Mesothelial cell of epicardium (in vitro differentiated cells): Measurements from ENCODE around the gene EXOSC7. TPM values are rescaled to one million over a fixed set of nuclear protein-coding genes. Genes with fewer than 3 reads are reported as not detected.

Experiments used
- DNase-seq, 2 experiments: peaks; one replicate each; pipeline ENCODE4 v3.0.0; 2021; ENCODE audit warnings: low spot score in 2 of 2; ENCODE audit not compliant: unreplicated experiment in 2 of 2
- H3K27ac Mint-ChIP-seq: 2 replicates; pipeline ENCODE4 v1.8.0; 2021; ENCODE audit warnings: mixed read lengths
- H3K27me3 Mint-ChIP-seq: 2 replicates; pipeline ENCODE4 v1.8.0; 2021; ENCODE audit warnings: low read depth, mixed read lengths
- H3K36me3 Mint-ChIP-seq: 2 replicates; pipeline ENCODE4 v1.8.0; 2021; ENCODE audit warnings: mixed read lengths
- H3K4me1 Mint-ChIP-seq: 2 replicates; pipeline ENCODE4 v1.8.0; 2021; ENCODE audit warnings: mixed read lengths
- H3K4me3 Mint-ChIP-seq: 2 replicates; pipeline ENCODE4 v1.8.0; 2021; ENCODE audit warnings: mild to moderate bottlenecking, moderate library complexity, mixed read lengths
- H3K9me3 Mint-ChIP-seq: 2 replicates; pipeline ENCODE4 v1.8.0; 2021; ENCODE audit warnings: mixed read lengths
- total RNA-seq: library from RNA; stranded (reverse); gene quantifications from 3 replicates; pipeline ENCODE4 v1.2.1, GENCODE V29; 2021
- TF ChIP-seq, protein P1 (sequence below): fragments of 200-600 bp; sonication (generic); IDR thresholded peaks from one replicate; pipeline ENCODE4 v1.5.0; 2021; ENCODE audit warnings: antibody characterized with exemption; ENCODE audit not compliant: unreplicated experiment

Gene EXOSC7
- total RNA-seq, 1 donor from 2014 or later, result 53.6 TPM

DNA sequence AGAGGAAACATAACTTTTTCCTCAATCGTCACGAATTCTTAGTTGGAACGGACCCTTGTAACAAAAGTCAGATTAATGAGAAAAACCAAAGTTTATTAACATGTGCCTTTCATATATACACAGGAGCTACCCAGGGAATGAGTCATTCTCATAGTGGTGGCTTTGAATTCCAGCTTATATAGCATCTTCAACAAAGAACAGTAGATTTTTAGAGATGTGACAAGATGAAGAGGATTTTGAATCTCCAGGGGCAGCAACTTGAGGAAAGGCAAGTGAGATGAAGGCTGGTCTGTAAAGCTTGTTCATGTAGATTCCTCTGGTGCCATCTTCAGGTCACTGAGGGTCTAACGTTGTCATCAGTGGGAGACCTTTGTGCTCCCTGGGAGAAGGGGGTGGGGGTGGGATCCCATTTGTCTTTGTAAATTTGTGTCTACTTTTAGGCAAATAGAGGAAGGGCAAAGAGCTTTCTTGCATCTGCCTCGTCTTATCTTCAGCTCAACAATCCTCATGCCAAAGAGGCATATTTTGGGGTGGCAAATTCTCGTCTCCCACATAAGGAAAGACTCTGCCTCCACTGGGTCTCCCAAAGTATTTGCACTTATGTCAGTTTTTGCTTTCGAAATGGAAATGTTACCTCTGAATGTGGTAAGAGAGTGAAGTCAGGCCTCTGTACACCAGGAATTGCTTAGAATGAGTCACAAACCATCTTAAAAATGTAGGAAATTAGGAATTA is 79.5 kb downstream of the EXOSC7 start:
- H3K4me1 Mint-ChIP-seq, result peaks cover 38% of the 10 kb centered on the region
- TF ChIP-seq, protein P1, sequence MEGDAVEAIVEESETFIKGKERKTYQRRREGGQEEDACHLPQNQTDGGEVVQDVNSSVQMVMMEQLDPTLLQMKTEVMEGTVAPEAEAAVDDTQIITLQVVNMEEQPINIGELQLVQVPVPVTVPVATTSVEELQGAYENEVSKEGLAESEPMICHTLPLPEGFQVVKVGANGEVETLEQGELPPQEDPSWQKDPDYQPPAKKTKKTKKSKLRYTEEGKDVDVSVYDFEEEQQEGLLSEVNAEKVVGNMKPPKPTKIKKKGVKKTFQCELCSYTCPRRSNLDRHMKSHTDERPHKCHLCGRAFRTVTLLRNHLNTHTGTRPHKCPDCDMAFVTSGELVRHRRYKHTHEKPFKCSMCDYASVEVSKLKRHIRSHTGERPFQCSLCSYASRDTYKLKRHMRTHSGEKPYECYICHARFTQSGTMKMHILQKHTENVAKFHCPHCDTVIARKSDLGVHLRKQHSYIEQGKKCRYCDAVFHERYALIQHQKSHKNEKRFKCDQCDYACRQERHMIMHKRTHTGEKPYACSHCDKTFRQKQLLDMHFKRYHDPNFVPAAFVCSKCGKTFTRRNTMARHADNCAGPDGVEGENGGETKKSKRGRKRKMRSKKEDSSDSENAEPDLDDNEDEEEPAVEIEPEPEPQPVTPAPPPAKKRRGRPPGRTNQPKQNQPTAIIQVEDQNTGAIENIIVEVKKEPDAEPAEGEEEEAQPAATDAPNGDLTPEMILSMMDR, result no peak
- H3K4me3 Mint-ChIP-seq, result no peak overlapping the region
- no peaks in the 10 kb centered on the region for H3K36me3 Mint-ChIP-seq
- H3K27ac Mint-ChIP-seq, result no peak overlapping the region
- H3K9me3 Mint-ChIP-seq, result no peaks in the 10 kb centered on the region
- H3K27me3 Mint-ChIP-seq, result peaks cover 2% of the 10 kb centered on the region
- DNase-seq, result no peak

DNA sequence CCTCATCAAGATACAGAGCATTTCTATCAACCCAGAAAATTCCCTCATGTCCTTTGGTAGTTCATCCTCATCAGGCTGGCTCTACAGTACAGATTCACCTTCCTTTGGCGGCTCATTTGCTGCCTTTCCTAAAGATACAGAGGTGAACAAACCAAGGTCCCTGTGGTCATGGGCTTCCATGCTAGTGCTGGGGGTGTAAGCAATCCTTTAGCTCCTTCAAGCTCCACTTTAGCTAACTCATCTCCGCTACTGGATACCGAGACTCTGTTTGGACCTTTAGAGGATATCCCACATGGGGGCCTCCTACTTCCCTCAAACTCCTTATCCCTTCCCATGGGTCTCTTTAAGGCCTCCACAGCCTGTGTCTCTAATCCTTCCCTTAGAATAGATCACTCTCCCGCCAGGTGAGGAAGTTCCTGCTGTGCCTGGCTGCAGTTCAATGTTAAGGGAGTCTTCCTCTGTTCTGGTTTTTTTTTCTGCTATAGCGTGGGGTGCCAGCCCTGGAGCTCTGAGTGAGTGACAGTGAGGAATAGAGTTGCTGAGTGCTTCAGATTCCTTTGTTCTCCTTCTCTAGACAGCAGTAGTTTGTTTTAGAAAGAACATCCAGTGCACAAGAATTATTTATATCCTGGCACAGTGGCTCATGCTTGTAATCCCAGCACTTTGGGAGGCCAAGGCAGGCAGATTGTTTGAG is 80.7 kb downstream of the EXOSC7 start:
- Mint-ChIP-seq H3K4me1 (peaks cover 38% of the 10 kb centered on the region), H3K9me3 (no peaks in the 10 kb centered on the region), H3K27ac (peak overlapping the region; percentile 74), H3K27me3 (no peaks in the 10 kb centered on the region), H3K36me3 (no peaks in the 10 kb centered on the region), H3K4me3 (no peak overlapping the region)
- no peak for DNase-seq
- TF ChIP-seq, protein P1, result no peak

DNA sequence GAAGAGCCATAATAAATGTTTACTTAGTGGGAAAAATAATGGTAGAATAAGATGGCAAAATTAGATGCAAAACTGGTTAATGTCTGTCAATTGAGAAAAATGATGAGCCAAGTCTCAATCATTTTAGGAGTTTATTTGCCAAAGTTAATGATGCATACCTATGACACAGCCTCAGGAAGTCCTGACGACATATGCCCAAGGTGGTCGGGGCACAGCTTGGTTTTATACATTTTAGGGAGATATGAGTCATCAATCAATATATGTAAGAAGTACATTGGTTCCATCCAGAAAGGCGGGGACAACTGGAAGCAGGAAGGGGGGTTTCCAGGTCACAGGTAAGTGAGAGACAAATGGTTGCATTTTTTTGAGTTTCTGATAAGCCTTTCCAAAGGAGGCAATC is 81.5 kb downstream of the EXOSC7 start:
- H3K27me3 Mint-ChIP-seq, result no peaks in the 10 kb centered on the region
- H3K27ac Mint-ChIP-seq, result peak overlapping the region; percentile 74
- H3K4me1 Mint-ChIP-seq, result peaks cover 38% of the 10 kb centered on the region
- H3K9me3 Mint-ChIP-seq, result no peaks in the 10 kb centered on the region
- H3K4me3 Mint-ChIP-seq, result no peak overlapping the region
- no peak for DNase-seq
- TF ChIP-seq, protein P1, result no peak
- H3K36me3 Mint-ChIP-seq, result no peaks in the 10 kb centered on the region

DNA sequence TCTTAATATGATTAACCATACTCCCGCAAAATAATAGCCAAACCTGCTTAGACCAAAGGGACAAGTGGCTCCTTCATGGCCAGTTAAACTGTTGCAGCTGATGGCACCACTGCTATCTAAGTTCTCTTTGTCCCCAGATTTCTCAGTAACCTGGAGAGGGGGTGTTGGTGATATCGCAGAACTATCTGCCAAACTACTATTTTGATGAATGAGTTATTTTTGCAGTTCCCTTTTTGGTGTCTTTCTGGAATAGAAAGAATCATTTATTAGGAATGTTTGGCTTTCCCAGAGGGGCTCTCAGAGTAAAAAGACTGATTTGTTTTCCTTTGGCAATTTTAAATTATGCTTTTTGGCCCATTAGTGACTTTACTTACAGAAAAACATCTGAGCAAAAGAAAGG is 83.1 kb downstream of the EXOSC7 start:
- TF ChIP-seq, protein P1, result no peak
- no peaks in the 10 kb centered on the region for H3K9me3 Mint-ChIP-seq

DNA sequence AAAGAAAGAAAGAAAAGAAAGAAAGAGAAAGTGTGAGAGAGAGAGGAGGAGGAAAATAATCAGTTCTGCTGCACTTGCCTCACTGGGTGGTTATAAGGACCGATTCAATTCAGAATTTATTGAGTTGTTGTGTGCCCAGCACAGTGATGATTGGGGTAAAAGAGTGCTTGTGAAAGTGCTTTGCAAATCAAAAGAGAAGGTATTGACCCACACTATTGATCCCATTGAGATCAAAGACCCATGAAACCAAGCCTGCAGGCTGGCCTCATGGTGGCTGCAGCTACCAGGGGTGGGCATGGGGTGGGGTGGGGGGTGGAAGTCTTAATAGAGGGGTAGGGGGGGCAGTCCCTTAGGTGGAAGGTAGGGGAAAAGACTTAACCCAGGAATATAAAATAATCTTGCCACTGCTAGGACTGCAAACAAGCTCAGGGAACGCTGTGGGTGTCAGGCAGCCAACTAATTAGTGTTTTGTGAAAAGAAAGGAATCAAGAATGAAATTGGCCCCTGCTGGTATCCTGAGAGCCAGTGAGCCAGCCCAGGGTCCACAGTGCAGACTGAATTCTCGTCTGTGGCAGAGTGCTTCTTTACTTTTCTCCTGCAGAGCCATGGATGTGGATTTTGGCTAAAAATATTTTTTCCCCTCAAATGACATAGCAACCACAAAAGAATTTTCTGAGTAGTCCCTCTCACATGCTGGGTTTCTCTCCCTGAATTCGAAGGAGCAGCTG is 84.3 kb downstream of the EXOSC7 start:
- DNase-seq, result no peak
- Mint-ChIP-seq H3K36me3 (no peaks in the 10 kb centered on the region), H3K27me3 (no peaks in the 10 kb centered on the region), H3K9me3 (no peaks in the 10 kb centered on the region), H3K4me1 (peaks cover 33% of the 10 kb centered on the region), H3K27ac (no peak overlapping the region), H3K4me3 (no peak overlapping the region)
- TF ChIP-seq, protein P1, result no peak

More for the DNA sequence above, 83.1 kb downstream of the EXOSC7 start:
- peaks cover 38% of the 10 kb centered on the region for H3K4me1 Mint-ChIP-seq
- H3K4me3 Mint-ChIP-seq, result no peak overlapping the region
- no peak overlapping the region for H3K27ac Mint-ChIP-seq
- no peaks in the 10 kb centered on the region for H3K27me3 Mint-ChIP-seq
- DNase-seq, result no peak
- no peaks in the 10 kb centered on the region for H3K36me3 Mint-ChIP-seq

Other genes starting within 250 kb of the EXOSC7 start
- gene ZNF501, start 246.6 kb upstream of the EXOSC7 start, total RNA-seq, result 4.0 to 6.2 TPM (median 4.8 TPM) in 3 replicates
- gene KIAA1143, start 214.6 kb upstream of the EXOSC7 start, total RNA-seq, result 35.8 to 41.4 TPM (median 36.4 TPM) in 3 replicates
- 10.6 to 11.3 TPM (median 10.7 TPM) in 3 replicates for gene KIF15, start 214.4 kb upstream of the EXOSC7 start, total RNA-seq
- 17.7 to 20.2 TPM (median 18.8 TPM) in 3 replicates for gene TMEM42, start 114.3 kb upstream of the EXOSC7 start, total RNA-seq
- gene TGM4, start 101.6 kb upstream of the EXOSC7 start, total RNA-seq, result 0.09 TPM in 1 of 3 replicates, not detected in the others
- gene ZDHHC3, start 70 bp upstream of the EXOSC7 start, total RNA-seq, result 63.7 to 74.5 TPM (median 64.8 TPM) in 3 replicates
- 0.60 to 1.2 TPM (median 0.66 TPM) in 3 replicates for gene CLEC3B, start 50.1 kb downstream of the EXOSC7 start, total RNA-seq
- gene CDCP1, start 170.1 kb downstream of the EXOSC7 start, total RNA-seq, result 1.3 to 1.4 TPM (median 1.3 TPM) in 3 replicates